IMR-90 (cell line): ENCODE measurements around the gene ADPRM. TPM values are rescaled to one million over a fixed set of nuclear protein-coding genes. Genes with fewer than 3 reads are reported as not detected.
"Not testable (repeated sequence)": the region's sequence is repeated elsewhere in the genome, so short reads cannot be mapped to it uniquely, and the experiment has no call there.

Source experiments
- ATAC-seq: fragments of 200-7000 bp; cut with Tn5 transposase; 2 replicates; pipeline ENCODE4 v1.9.1; 2020; ENCODE audit warnings: low read depth, mild to moderate bottlenecking, moderate library complexity
- BruUV-seq: library from RNA; stranded (reverse); fragments of 400-500 nt; replicated peaks from 2 replicates; lab custom pipeline; 2021; lab: Mats Ljungman, UMichigan
- CTCF ChIA-PET: fragments of 300-600 bp; formaldehyde crosslinking; extraction: SDS; loops from one replicate; lab custom pipeline; 2021; ENCODE audit warnings: antibody characterized with exemption; lab: Yijun Ruan, JAX
- POLR2A ChIA-PET: fragments of 300-600 bp; sonication (Branson Sonifier 250); formaldehyde crosslinking; loops from one replicate; lab custom pipeline; 2022; ENCODE audit warnings: antibody characterized with exemption; ENCODE audit not compliant: unreplicated experiment; lab: Charles Lee
- DNase-seq: peaks from one replicate; pipeline ENCODE4 v3.0.0; 2013
- H2AFZ ChIP-seq: replicated peaks from 2 replicates; pipeline ENCODE3; 2013; ENCODE audit warnings: low read length, mild to moderate bottlenecking; ENCODE audit not compliant: poor library complexity
- H2AK5ac ChIP-seq: 2 replicates; pipeline ENCODE4 v1.6.1; 2013; ENCODE audit warnings: low read depth, low read length, inconsistent platforms
- H2AK9ac ChIP-seq: replicated peaks from 2 replicates; pipeline ENCODE3; 2013; ENCODE audit warnings: mild to moderate bottlenecking, low read depth, low read length, moderate library complexity; ENCODE audit not compliant: poor library complexity
- H2BK120ac ChIP-seq: 2 replicates; pipeline ENCODE4 v1.6.1; 2013; ENCODE audit warnings: low read depth, low read length, inconsistent platforms
- H2BK15ac ChIP-seq: 3 replicates; pipeline ENCODE4 v1.6.1; 2013; ENCODE audit warnings: low read depth, low read length, inconsistent platforms
- H2BK20ac ChIP-seq: 2 replicates; pipeline ENCODE4 v1.6.1; 2013; ENCODE audit warnings: low read depth, mild to moderate bottlenecking, inconsistent platforms, low read length, moderate library complexity
- H2BK5ac ChIP-seq: 2 replicates; pipeline ENCODE4 v1.6.1; 2013; ENCODE audit warnings: mild to moderate bottlenecking, low read depth, low read length, inconsistent platforms; ENCODE audit not compliant: poor library complexity, severe bottlenecking
- H3K14ac ChIP-seq: replicated peaks from 2 replicates; pipeline ENCODE4 v1.6.1; 2013; ENCODE audit warnings: low read depth, low read length, inconsistent platforms
- H3K18ac ChIP-seq: 2 replicates; pipeline ENCODE4 v1.6.1; 2013; ENCODE audit warnings: low read depth, low read length, control low read depth
- H3K23ac ChIP-seq: 2 replicates; pipeline ENCODE4 v1.6.1; 2013; ENCODE audit warnings: low read depth, low read length, inconsistent platforms
- H3K27ac ChIP-seq: 2 replicates; pipeline ENCODE4 v1.5.1; 2013; ENCODE audit warnings: mild to moderate bottlenecking, control low read depth, low read length; ENCODE audit not compliant: insufficient read depth
- H3K27me3 ChIP-seq: 2 replicates; pipeline ENCODE4 v1.6.1; 2013; ENCODE audit warnings: low read length; ENCODE audit not compliant: control insufficient read depth, insufficient read depth
- H3K36me3 ChIP-seq: 2 replicates; pipeline ENCODE4 v1.6.1; 2013; ENCODE audit warnings: low read length, mixed read lengths; ENCODE audit not compliant: control insufficient read depth, insufficient read depth
- H3K4ac ChIP-seq: 2 replicates; pipeline ENCODE4 v1.6.1; 2013; ENCODE audit warnings: low read depth, low read length, inconsistent platforms
- H3K4me1 ChIP-seq: 2 replicates; pipeline ENCODE4 v1.6.1; 2013; ENCODE audit warnings: low read length, mixed read lengths; ENCODE audit not compliant: control insufficient read depth, insufficient read depth
- H3K4me2 ChIP-seq: 2 replicates; pipeline ENCODE4 v1.6.1; 2013; ENCODE audit warnings: low read depth, mild to moderate bottlenecking, control low read depth, low read length, moderate library complexity
- H3K4me3 ChIP-seq: 2 replicates; pipeline ENCODE4 v1.5.1; 2013; ENCODE audit warnings: low read depth, mild to moderate bottlenecking, control low read depth, low read length, moderate library complexity; ENCODE audit not compliant: insufficient read depth
- H3K56ac ChIP-seq: 2 replicates; pipeline ENCODE4 v1.6.1; 2013; ENCODE audit warnings: low read length, inconsistent platforms; ENCODE audit not compliant: insufficient read depth; ENCODE audit errors: extremely low read depth
- H3K79me1 ChIP-seq, 2 experiments: 2 replicates each; pipeline ENCODE4 v1.6.1; 2013; ENCODE audit warnings: low read length in 2 of 2, inconsistent platforms in 1 of 2, low read depth in 1 of 2
- H3K9ac ChIP-seq: 2 replicates; pipeline ENCODE4 v1.6.1; 2013; ENCODE audit warnings: low read depth, low read length, control low read depth
- H3K9me1 ChIP-seq: 2 replicates; pipeline ENCODE4 v1.6.1; 2013; ENCODE audit warnings: low read length, inconsistent platforms; ENCODE audit not compliant: insufficient read depth
- H3K9me3 ChIP-seq: 2 replicates; pipeline ENCODE4 v1.6.1; 2013; ENCODE audit warnings: low read length; ENCODE audit not compliant: control insufficient read depth, insufficient read depth
- H4K20me1 ChIP-seq: 2 replicates; pipeline ENCODE4 v1.6.1; 2013; ENCODE audit warnings: low read length, inconsistent platforms; ENCODE audit not compliant: insufficient read depth
- H4K5ac ChIP-seq: 2 replicates; pipeline ENCODE4 v1.6.1; 2013; ENCODE audit warnings: mild to moderate bottlenecking, low read depth, low read length, control low read depth
- H4K8ac ChIP-seq, 2 experiments: 2 replicates each; pipeline ENCODE4 v1.6.1; 2013; ENCODE audit warnings: low read depth in 2 of 2, low read length in 2 of 2, control low read depth in 1 of 2, inconsistent platforms in 1 of 2
- H4K91ac ChIP-seq: 2 replicates; pipeline ENCODE4 v1.6.1; 2013; ENCODE audit warnings: low read depth, low read length, inconsistent platforms; ENCODE audit not compliant: insufficient read depth
- WGBS, 2 experiments: methylation state at CpG; one replicate each; pipeline versions ENCODE4 v1.1.5 to v1.1.7; 2013; ENCODE audit warnings: missing lambda C conversion rate in 2 of 2; ENCODE audit not compliant: insufficient read length in 1 of 2; ENCODE audit errors: extremely low coverage in 2 of 2; 5-methylcytosine and 5-hydroxymethylcytosine counted together
- dilution Hi-C: fragments of 300-500 bp; cut with HindIII; formaldehyde crosslinking; loops from one replicate; pipeline ENCODE4 v1.14.3; 2018; ENCODE audit warnings: low sequenced_read_pairs; ENCODE audit not compliant: unreplicated experiment
- in situ Hi-C: fragments of 300-500 bp; cut with MboI; formaldehyde crosslinking; loops from 3 replicates; pipeline ENCODE4 v1.14.3; 2019; ENCODE audit warnings: low sequenced_read_pairs, inconsistent platforms, mixed read lengths
- intact Hi-C: fragments of 100-400 bp; cut with micrococcal nuclease; formaldehyde crosslinking; loops from 2 replicates; pipeline ENCODE4 v1.10.0; 2022
- polyA plus RNA-seq, 3 experiments: library from polyadenylated mRNA; depleted of rRNA; stranded (reverse); fragments of >200 nt; gene quantifications; 2 replicates each; pipeline ENCODE4 v1.2.3, GENCODE V29; 2012; ENCODE audit warnings: low replicate concordance in 1 of 3
- total RNA-seq: library from RNA; depleted of rRNA; stranded (reverse); fragments of >200 nt; gene quantifications from 2 replicates; pipeline ENCODE4 v1.2.3, GENCODE V29; 2012

ADPRM gene
- total and polyA plus RNA-seq, 2 of the 4 experiments (the other 2 are of a cell fraction) = 7.4 to 12.2 TPM

GRCh38 chr17:10732121-10732520 lies 34.7 kb downstream of the ADPRM start:
- H4K91ac ChIP-seq, H3K23ac ChIP-seq, H4K5ac ChIP-seq, H3K4me3 ChIP-seq, H3K18ac ChIP-seq, BruUV-seq, H2BK5ac ChIP-seq, H2BK120ac ChIP-seq, H3K9me1 ChIP-seq, H3K56ac ChIP-seq, dilution Hi-C loops, H3K4me2 ChIP-seq, DNase-seq, H3K14ac ChIP-seq, H2AK5ac ChIP-seq, intact Hi-C loops, H2AK9ac ChIP-seq, POLR2A ChIA-PET, H3K79me1 ChIP-seq, H3K27me3 ChIP-seq, ATAC-seq, H3K9me3 ChIP-seq, H3K36me3 ChIP-seq, H2BK20ac ChIP-seq, H3K27ac ChIP-seq, CTCF ChIA-PET, H2BK15ac ChIP-seq, H3K4ac ChIP-seq, H4K8ac ChIP-seq, H3K4me1 ChIP-seq, H4K20me1 ChIP-seq, H2AFZ ChIP-seq, H3K9ac ChIP-seq: not testable (repeated sequence)
- 89% methylated on average over 5 of the region's 6 CpGs; no CpG with 5 or more reads in 1 of the 2 experiments for WGBS, 2 experiments
- in situ Hi-C loops = loop anchor here (10.0 kb wide), 2 partner anchors 87 to 1263 kb away; partner anchors contain the start of gene ZNF18
